HepG2 (cell line): Measurements from ENCODE around the gene IKZF3. TPM values are rescaled to one million over a fixed set of nuclear protein-coding genes. Genes with fewer than 3 reads are reported as not detected.
A peak's percentile ranks its signal among the peaks of the same experiment; 100 is the strongest.

ENCODE experiments used
- EHMT2 ChIP-seq: fragments of 200-600 bp; sonication (generic); IDR thresholded peaks from 2 replicates; pipeline ENCODE4 v1.7.0; 2017; ENCODE audit warnings: antibody characterized with exemption, low read depth, low read length, borderline replicate concordance
- GTF3A ChIP-seq: sonication (generic); formaldehyde crosslinking; conservative IDR thresholded peaks from 2 replicates; pipeline ENCODE4 v1.4.0; 2020; ENCODE audit warnings: mild to moderate bottlenecking, missing genetic modification reagents
- MAFG ChIP-seq: sonication (generic); formaldehyde crosslinking; IDR thresholded peaks from 2 replicates; pipeline ENCODE4 v1.5.1; 2020; ENCODE audit warnings: mild to moderate bottlenecking, missing genetic modification reagents
- MXD4 ChIP-seq: IDR thresholded peaks from 2 replicates; pipeline ENCODE4 v1.6.1; 2016; ENCODE audit warnings: mild to moderate bottlenecking, missing biosample characterization, missing genetic modification reagents
- POGZ ChIP-seq: sonication (generic); formaldehyde crosslinking; IDR thresholded peaks from 2 replicates; pipeline ENCODE4 v1.4.0; 2020; ENCODE audit warnings: mild to moderate bottlenecking, missing genetic modification reagents
- RFXAP ChIP-seq: sonication (generic); formaldehyde crosslinking; IDR thresholded peaks from 2 replicates; pipeline ENCODE4 v1.4.0; 2020; ENCODE audit warnings: missing genetic modification reagents, borderline replicate concordance
- ZC3H13 ChIP-seq: sonication (generic); formaldehyde crosslinking; IDR thresholded peaks from 2 replicates; pipeline ENCODE4 v1.8.1; 2023; ENCODE audit warnings: mild to moderate bottlenecking, missing genetic modification reagents, moderate library complexity
- ZEB1 ChIP-seq: IDR thresholded peaks from 2 replicates; pipeline ENCODE4 v1.6.1; 2012; ENCODE audit warnings: mild to moderate bottlenecking, low read depth, inconsistent platforms; ENCODE audit not compliant: insufficient replicate concordance
- ZKSCAN1 ChIP-seq: fragments of 150-350 bp; IDR thresholded peaks from 2 replicates; pipeline ENCODE4 v1.6.1; 2014; ENCODE audit warnings: low read length
- ZNF124 ChIP-seq: sonication (generic); formaldehyde crosslinking; IDR thresholded peaks from 2 replicates; pipeline ENCODE4 v1.4.0; 2020; ENCODE audit warnings: missing genetic modification reagents
- ZNF432 ChIP-seq: sonication (generic); formaldehyde crosslinking; IDR thresholded peaks from 2 replicates; pipeline ENCODE4 v1.5.0; 2020; ENCODE audit warnings: missing genetic modification reagents, mild to moderate bottlenecking, borderline replicate concordance
- ZNF501 ChIP-seq: sonication (generic); formaldehyde crosslinking; IDR thresholded peaks from 2 replicates; pipeline ENCODE4 v1.5.1; 2020; ENCODE audit warnings: mild to moderate bottlenecking, moderate library complexity, missing genetic modification reagents
- polyA plus RNA-seq, 8 experiments: library from polyadenylated mRNA; depleted of rRNA in 3 of 8; stranded (reverse) in 7 of 8; unstranded in 1 of 8; fragments of >200 nt; fragmentation: Illumina TruSeq in 4 of 8; extraction: Trizol in 4 of 8; gene quantifications; 2 replicates each; pipeline versions ENCODE4 v1.2.1 to v1.2.3, GENCODE V29; 2011 to 2016; ENCODE audit warnings: low read depth in 4 of 8, missing spikeins in 1 of 8, mixed read lengths in 1 of 8; ENCODE audit not compliant: insufficient read depth in 1 of 8
- total RNA-seq, 5 experiments: library from RNA; depleted of rRNA; stranded (reverse); fragments of >200 nt; fragmentation: Illumina TruSeq; extraction: Trizol; gene quantifications; 2 replicates each; pipeline ENCODE4 v1.2.3, GENCODE V29; 2016; ENCODE audit warnings: low read depth in 1 of 5
- TF ChIP-seq, protein P1 (sequence below): sonication (generic); formaldehyde crosslinking; IDR thresholded peaks from 2 replicates; pipeline ENCODE4 v1.8.1; 2023; ENCODE audit warnings: missing genetic modification reagents, inconsistent platforms, borderline replicate concordance
- TF ChIP-seq, protein P2 (sequence below): sonication (generic); formaldehyde crosslinking; IDR thresholded peaks from 2 replicates; pipeline ENCODE4 v1.4.0; 2020; ENCODE audit warnings: missing genetic modification reagents, borderline replicate concordance
- TF ChIP-seq, protein P3 (sequence below): IDR thresholded peaks from 2 replicates; pipeline ENCODE4 v1.6.1; 2016; ENCODE audit warnings: low read depth, borderline replicate concordance
- TF ChIP-seq, protein P4 (sequence below): sonication (generic); formaldehyde crosslinking; IDR thresholded peaks from 2 replicates; pipeline ENCODE4 v1.4.0; 2020; ENCODE audit warnings: low read depth, mild to moderate bottlenecking, missing genetic modification reagents
- TF ChIP-seq, protein P5 (sequence below): sonication (generic); formaldehyde crosslinking; conservative IDR thresholded peaks from 2 replicates; pipeline ENCODE4 v1.4.0; 2020; ENCODE audit warnings: mild to moderate bottlenecking, missing genetic modification reagents, moderate library complexity
- TF ChIP-seq, protein P6 (sequence below): sonication (generic); formaldehyde crosslinking; IDR thresholded peaks from 2 replicates; pipeline ENCODE4 v1.4.0; 2020; ENCODE audit warnings: mild to moderate bottlenecking, missing genetic modification reagents
- TF ChIP-seq, protein P7 (sequence below): sonication (generic); formaldehyde crosslinking; IDR thresholded peaks from 2 replicates; pipeline ENCODE4 v1.5.1; 2020; ENCODE audit warnings: missing genetic modification reagents, mild to moderate bottlenecking, borderline replicate concordance

IKZF3 gene
- total and polyA plus RNA-seq, 2 of the 13 experiments (the other 11 are each of a cell fraction or from before 2014, with no cell fraction given), result not detected

DNA sequence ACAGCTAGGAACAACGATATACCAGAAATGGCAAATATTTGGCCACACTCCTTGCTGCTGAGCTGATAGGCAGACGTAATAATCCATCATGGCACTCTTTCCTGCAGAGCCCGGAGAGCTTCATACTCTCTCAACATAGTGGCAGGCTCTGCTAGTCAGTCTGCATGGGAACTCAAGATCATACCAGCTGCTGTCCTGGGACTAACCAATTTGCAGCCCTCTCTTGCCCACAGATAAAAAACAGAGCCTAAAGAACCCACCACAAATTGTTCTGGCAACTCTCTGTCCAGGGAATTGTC, 40.8 kb upstream of the IKZF3 start (continued):
- TF ChIP-seq, protein P1, sequence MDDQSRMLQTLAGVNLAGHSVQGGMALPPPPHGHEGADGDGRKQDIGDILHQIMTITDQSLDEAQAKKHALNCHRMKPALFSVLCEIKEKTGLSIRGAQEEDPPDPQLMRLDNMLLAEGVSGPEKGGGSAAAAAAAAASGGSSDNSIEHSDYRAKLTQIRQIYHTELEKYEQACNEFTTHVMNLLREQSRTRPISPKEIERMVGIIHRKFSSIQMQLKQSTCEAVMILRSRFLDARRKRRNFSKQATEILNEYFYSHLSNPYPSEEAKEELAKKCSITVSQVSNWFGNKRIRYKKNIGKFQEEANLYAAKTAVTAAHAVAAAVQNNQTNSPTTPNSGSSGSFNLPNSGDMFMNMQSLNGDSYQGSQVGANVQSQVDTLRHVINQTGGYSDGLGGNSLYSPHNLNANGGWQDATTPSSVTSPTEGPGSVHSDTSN (CRISPR knock-in tag), result no peak
- no peak for TF ChIP-seq ZKSCAN1
- TF ChIP-seq, protein P2, sequence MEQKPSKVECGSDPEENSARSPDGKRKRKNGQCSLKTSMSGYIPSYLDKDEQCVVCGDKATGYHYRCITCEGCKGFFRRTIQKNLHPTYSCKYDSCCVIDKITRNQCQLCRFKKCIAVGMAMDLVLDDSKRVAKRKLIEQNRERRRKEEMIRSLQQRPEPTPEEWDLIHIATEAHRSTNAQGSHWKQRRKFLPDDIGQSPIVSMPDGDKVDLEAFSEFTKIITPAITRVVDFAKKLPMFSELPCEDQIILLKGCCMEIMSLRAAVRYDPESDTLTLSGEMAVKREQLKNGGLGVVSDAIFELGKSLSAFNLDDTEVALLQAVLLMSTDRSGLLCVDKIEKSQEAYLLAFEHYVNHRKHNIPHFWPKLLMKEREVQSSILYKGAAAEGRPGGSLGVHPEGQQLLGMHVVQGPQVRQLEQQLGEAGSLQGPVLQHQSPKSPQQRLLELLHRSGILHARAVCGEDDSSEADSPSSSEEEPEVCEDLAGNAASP, result no peak
- peak; percentile 1; the same call in 1 of the 2 replicates for TF ChIP-seq ZNF124
- no peak for TF ChIP-seq RFXAP
- no peak for TF ChIP-seq EHMT2
- TF ChIP-seq, protein P3, sequence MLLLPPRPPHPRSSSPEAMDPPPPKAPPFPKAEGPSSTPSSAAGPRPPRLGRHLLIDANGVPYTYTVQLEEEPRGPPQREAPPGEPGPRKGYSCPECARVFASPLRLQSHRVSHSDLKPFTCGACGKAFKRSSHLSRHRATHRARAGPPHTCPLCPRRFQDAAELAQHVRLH, result peak; percentile 14; the same call in 1 of the 2 replicates
- peak; percentile 8; the same call in 1 of the 2 replicates for TF ChIP-seq POGZ
- TF ChIP-seq MAFG (CRISPR knock-in tag), result no peak
- TF ChIP-seq ZNF501, result peak; percentile 47; the same call in 1 of the 2 replicates
- TF ChIP-seq, protein P4, sequence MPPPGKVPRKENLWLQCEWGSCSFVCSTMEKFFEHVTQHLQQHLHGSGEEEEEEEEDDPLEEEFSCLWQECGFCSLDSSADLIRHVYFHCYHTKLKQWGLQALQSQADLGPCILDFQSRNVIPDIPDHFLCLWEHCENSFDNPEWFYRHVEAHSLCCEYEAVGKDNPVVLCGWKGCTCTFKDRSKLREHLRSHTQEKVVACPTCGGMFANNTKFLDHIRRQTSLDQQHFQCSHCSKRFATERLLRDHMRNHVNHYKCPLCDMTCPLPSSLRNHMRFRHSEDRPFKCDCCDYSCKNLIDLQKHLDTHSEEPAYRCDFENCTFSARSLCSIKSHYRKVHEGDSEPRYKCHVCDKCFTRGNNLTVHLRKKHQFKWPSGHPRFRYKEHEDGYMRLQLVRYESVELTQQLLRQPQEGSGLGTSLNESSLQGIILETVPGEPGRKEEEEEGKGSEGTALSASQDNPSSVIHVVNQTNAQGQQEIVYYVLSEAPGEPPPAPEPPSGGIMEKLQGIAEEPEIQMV (CRISPR knock-in tag), result no peak
- TF ChIP-seq ZNF432 (CRISPR knock-in tag), result no peak
- TF ChIP-seq, protein P5, sequence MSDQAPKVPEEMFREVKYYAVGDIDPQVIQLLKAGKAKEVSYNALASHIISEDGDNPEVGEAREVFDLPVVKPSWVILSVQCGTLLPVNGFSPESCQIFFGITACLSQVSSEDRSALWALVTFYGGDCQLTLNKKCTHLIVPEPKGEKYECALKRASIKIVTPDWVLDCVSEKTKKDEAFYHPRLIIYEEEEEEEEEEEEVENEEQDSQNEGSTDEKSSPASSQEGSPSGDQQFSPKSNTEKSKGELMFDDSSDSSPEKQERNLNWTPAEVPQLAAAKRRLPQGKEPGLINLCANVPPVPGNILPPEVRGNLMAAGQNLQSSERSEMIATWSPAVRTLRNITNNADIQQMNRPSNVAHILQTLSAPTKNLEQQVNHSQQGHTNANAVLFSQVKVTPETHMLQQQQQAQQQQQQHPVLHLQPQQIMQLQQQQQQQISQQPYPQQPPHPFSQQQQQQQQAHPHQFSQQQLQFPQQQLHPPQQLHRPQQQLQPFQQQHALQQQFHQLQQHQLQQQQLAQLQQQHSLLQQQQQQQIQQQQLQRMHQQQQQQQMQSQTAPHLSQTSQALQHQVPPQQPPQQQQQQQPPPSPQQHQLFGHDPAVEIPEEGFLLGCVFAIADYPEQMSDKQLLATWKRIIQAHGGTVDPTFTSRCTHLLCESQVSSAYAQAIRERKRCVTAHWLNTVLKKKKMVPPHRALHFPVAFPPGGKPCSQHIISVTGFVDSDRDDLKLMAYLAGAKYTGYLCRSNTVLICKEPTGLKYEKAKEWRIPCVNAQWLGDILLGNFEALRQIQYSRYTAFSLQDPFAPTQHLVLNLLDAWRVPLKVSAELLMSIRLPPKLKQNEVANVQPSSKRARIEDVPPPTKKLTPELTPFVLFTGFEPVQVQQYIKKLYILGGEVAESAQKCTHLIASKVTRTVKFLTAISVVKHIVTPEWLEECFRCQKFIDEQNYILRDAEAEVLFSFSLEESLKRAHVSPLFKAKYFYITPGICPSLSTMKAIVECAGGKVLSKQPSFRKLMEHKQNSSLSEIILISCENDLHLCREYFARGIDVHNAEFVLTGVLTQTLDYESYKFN (CRISPR knock-in tag), result 0 out of 2 replicates have a peak, but pooled peaks have one; percentile 35
- peak; percentile 20; the same call in 1 of the 2 replicates for TF ChIP-seq MXD4 (CRISPR knock-in tag)
- TF ChIP-seq, protein P6, sequence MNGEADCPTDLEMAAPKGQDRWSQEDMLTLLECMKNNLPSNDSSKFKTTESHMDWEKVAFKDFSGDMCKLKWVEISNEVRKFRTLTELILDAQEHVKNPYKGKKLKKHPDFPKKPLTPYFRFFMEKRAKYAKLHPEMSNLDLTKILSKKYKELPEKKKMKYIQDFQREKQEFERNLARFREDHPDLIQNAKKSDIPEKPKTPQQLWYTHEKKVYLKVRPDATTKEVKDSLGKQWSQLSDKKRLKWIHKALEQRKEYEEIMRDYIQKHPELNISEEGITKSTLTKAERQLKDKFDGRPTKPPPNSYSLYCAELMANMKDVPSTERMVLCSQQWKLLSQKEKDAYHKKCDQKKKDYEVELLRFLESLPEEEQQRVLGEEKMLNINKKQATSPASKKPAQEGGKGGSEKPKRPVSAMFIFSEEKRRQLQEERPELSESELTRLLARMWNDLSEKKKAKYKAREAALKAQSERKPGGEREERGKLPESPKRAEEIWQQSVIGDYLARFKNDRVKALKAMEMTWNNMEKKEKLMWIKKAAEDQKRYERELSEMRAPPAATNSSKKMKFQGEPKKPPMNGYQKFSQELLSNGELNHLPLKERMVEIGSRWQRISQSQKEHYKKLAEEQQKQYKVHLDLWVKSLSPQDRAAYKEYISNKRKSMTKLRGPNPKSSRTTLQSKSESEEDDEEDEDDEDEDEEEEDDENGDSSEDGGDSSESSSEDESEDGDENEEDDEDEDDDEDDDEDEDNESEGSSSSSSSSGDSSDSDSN (CRISPR knock-in tag), result 0 out of 2 replicates have a peak, but pooled peaks have one; percentile 13
- no peak for TF ChIP-seq ZC3H13
- TF ChIP-seq GTF3A, result no peak
- TF ChIP-seq, protein P7, sequence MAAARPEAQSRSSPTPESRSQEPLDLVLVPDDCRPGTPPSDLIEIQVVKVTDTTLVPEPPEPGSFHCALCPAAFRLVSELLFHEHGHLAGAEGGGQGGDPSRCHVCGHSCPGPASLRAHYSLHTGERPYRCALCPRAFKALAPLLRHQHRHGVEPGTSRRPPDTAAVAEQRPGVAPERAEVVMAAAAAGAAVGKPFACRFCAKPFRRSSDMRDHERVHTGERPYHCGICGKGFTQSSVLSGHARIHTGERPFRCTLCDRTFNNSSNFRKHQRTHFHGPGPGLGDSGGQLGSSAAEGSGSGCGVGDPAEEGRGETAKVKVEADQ (CRISPR knock-in tag), result no peak
- TF ChIP-seq ZEB1, result peak; percentile 4
